ENCODE measurements around the gene MCRIP2.

The MCRIP2 gene

DNA sequence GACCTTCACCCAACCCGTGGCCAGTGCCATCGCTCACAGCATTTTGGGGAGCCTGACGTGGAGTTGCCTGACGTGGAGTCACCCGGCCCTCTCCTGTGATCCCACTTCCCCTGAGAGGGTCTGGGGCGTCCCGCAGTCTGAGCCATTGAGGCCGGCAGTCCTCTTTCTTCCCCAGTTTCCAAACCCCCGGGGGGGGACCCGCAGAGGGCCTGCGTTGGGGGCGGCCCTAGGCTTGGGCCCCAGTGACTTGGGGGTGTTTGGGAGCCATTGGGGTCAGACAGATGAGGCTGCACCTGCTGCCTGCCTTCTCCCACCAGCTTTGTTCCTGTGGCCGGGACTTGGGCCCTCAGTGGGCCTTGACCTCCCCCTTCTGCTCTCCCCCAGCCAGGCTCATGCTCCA, 28.0 kb downstream of the MCRIP2 start:
- Histone ChIP-seq H3K36me3 (ENCODE audit: control insufficient read depth, insufficient read depth, low read length) (peaks cover 48% of the 10 kb centered on the region), H3K4me3 (ENCODE audit: insufficient read depth, low read depth, low read length, poor library complexity, severe bottlenecking) (no peak overlapping the region), H3K27ac (ENCODE audit: insufficient read depth, low read length, poor library complexity, severe bottlenecking) (no peak overlapping the region), H3K9me3 (ENCODE audit: control insufficient read depth, low read length) (no peaks in the 10 kb centered on the region), H3K4me1 (ENCODE audit: control insufficient read depth, insufficient read depth, low read length, poor library complexity, severe bottlenecking) (peaks cover 19% of the 10 kb centered on the region), H3K27me3 (replicated peaks; ENCODE audit: control insufficient read depth, insufficient read depth, low read length, poor library complexity, severe bottlenecking) (no peaks in the 10 kb centered on the region)
- no peak for DNase-seq

GRCh38 chr16:670485-671352, 29.1 kb downstream of the MCRIP2 start:
- no peaks in the 10 kb centered on the region for H3K27me3 ChIP-seq (replicated peaks; ENCODE audit: control insufficient read depth, insufficient read depth, low read length, poor library complexity, severe bottlenecking)
- no peak overlapping the region for H3K4me3 ChIP-seq (ENCODE audit: insufficient read depth, low read depth, low read length, poor library complexity, severe bottlenecking)
- peaks cover 24% of the 10 kb centered on the region for H3K4me1 ChIP-seq (ENCODE audit: control insufficient read depth, insufficient read depth, low read length, poor library complexity, severe bottlenecking)
- peaks cover 48% of the 10 kb centered on the region for H3K36me3 ChIP-seq (ENCODE audit: control insufficient read depth, insufficient read depth, low read length)
- H3K9me3 ChIP-seq (ENCODE audit: control insufficient read depth, low read length), result no peaks in the 10 kb centered on the region
- H3K27ac ChIP-seq (ENCODE audit: insufficient read depth, low read length, poor library complexity, severe bottlenecking), result no peak overlapping the region
- DNase-seq, result no peak

DNA sequence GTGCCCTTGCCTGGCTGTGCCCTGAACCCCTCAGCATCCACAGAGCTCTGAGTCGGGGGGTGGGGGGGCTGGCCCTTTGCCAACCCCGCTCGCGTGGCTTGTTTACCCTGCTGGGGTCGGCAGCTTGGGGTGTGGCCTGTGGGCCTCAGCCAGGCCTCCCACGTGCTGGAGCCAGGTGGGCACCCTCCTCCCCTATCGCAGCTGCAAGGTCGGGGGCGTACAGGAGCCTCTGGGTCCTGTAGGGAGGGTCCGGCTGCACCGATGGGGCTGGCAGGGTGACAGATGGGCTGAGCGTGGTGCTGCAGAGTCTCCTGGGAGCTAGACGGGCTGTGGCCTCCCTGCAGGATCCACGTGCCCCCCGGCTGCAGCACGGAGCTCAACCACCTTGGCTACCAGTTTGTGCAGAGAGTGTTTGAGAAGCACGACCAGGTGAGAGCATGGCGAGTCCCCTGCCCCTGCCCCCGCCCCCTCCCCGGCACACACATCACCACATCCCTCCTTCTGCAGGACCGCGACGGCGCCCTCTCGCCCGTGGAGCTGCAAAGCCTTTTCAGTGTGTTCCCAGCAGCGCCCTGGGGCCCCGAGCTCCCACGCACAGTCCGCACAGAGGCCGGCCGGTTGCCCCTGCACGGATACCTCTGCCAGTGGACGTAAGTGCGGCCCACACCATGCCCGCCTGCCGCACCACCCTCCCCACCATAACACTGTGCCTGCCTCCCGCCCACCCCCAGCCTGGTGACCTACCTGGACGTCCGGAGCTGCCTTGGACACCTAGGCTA, 29.9 kb downstream of the MCRIP2 start:
- H3K27ac ChIP-seq (ENCODE audit: insufficient read depth, low read length, poor library complexity, severe bottlenecking), result no peak overlapping the region
- no peaks in the 10 kb centered on the region for H3K27me3 ChIP-seq (replicated peaks; ENCODE audit: control insufficient read depth, insufficient read depth, low read length, poor library complexity, severe bottlenecking)
- H3K36me3 ChIP-seq (ENCODE audit: control insufficient read depth, insufficient read depth, low read length), result peaks cover 48% of the 10 kb centered on the region
- no peaks in the 10 kb centered on the region for H3K9me3 ChIP-seq (ENCODE audit: control insufficient read depth, low read length)
- no peak overlapping the region for H3K4me3 ChIP-seq (ENCODE audit: insufficient read depth, low read depth, low read length, poor library complexity, severe bottlenecking)
- peaks cover 29% of the 10 kb centered on the region for H3K4me1 ChIP-seq (ENCODE audit: control insufficient read depth, insufficient read depth, low read length, poor library complexity, severe bottlenecking)
- no peak for DNase-seq

- Histone ChIP-seq H3K4me1 (ENCODE audit: control insufficient read depth, insufficient read depth, low read length, poor library complexity, severe bottlenecking) (peaks cover 29% of the 10 kb centered on the region), H3K27ac (ENCODE audit: insufficient read depth, low read length, poor library complexity, severe bottlenecking) (no peak overlapping the region), H3K4me3 (ENCODE audit: insufficient read depth, low read depth, low read length, poor library complexity, severe bottlenecking) (no peak overlapping the region), H3K27me3 (replicated peaks; ENCODE audit: control insufficient read depth, insufficient read depth, low read length, poor library complexity, severe bottlenecking) (no peaks in the 10 kb centered on the region), H3K36me3 (ENCODE audit: control insufficient read depth, insufficient read depth, low read length) (peaks cover 48% of the 10 kb centered on the region), H3K9me3 (ENCODE audit: control insufficient read depth, low read length) (no peaks in the 10 kb centered on the region)
- DNase-seq, result no peak
Observed at GRCh38 chr16:672371-672770, 30.7 kb downstream of the MCRIP2 start.

- no peak for DNase-seq
- Histone ChIP-seq H3K9me3 (ENCODE audit: control insufficient read depth, low read length) (no peaks in the 10 kb centered on the region), H3K27me3 (replicated peaks; ENCODE audit: control insufficient read depth, insufficient read depth, low read length, poor library complexity, severe bottlenecking) (no peaks in the 10 kb centered on the region), H3K27ac (ENCODE audit: insufficient read depth, low read length, poor library complexity, severe bottlenecking) (no peak overlapping the region), H3K36me3 (ENCODE audit: control insufficient read depth, insufficient read depth, low read length) (peaks cover 48% of the 10 kb centered on the region), H3K4me3 (ENCODE audit: insufficient read depth, low read depth, low read length, poor library complexity, severe bottlenecking) (no peak overlapping the region), H3K4me1 (ENCODE audit: control insufficient read depth, insufficient read depth, low read length, poor library complexity, severe bottlenecking) (peaks cover 25% of the 10 kb centered on the region)
Observed at GRCh38 chr16:672851-673250, 31.2 kb downstream of the MCRIP2 start.

GRCh38 chr16:673399-673991, 31.9 kb downstream of the MCRIP2 start:
- H3K27ac ChIP-seq (ENCODE audit: insufficient read depth, low read length, poor library complexity, severe bottlenecking), result no peak overlapping the region
- peaks cover 48% of the 10 kb centered on the region for H3K36me3 ChIP-seq (ENCODE audit: control insufficient read depth, insufficient read depth, low read length)
- peaks cover 21% of the 10 kb centered on the region for H3K4me1 ChIP-seq (ENCODE audit: control insufficient read depth, insufficient read depth, low read length, poor library complexity, severe bottlenecking)
- H3K4me3 ChIP-seq (ENCODE audit: insufficient read depth, low read depth, low read length, poor library complexity, severe bottlenecking), result no peak overlapping the region
- no peak for DNase-seq
- no peaks in the 10 kb centered on the region for H3K27me3 ChIP-seq (replicated peaks; ENCODE audit: control insufficient read depth, insufficient read depth, low read length, poor library complexity, severe bottlenecking)
- no peaks in the 10 kb centered on the region for H3K9me3 ChIP-seq (ENCODE audit: control insufficient read depth, low read length)

- Histone ChIP-seq H3K4me3 (ENCODE audit: insufficient read depth, low read depth, low read length, poor library complexity, severe bottlenecking) (no peak overlapping the region), H3K9me3 (ENCODE audit: control insufficient read depth, low read length) (no peaks in the 10 kb centered on the region), H3K36me3 (ENCODE audit: control insufficient read depth, insufficient read depth, low read length) (peaks cover 45% of the 10 kb centered on the region), H3K27ac (ENCODE audit: insufficient read depth, low read length, poor library complexity, severe bottlenecking) (no peak overlapping the region), H3K27me3 (replicated peaks; ENCODE audit: control insufficient read depth, insufficient read depth, low read length, poor library complexity, severe bottlenecking) (no peaks in the 10 kb centered on the region), H3K4me1 (ENCODE audit: control insufficient read depth, insufficient read depth, low read length, poor library complexity, severe bottlenecking) (peaks cover 24% of the 10 kb centered on the region)
- no peak for DNase-seq
Observed at GRCh38 chr16:674214-674881, 32.7 kb downstream of the MCRIP2 start.

GRCh38 chr16:674968-675883, 33.6 kb downstream of the MCRIP2 start, which contains the start of gene RHBDL1:
Gene RHBDL1, plus strand, starts transcription at chr16:675671. Its CDS starts 120 bp downstream, at chr16:675791.
- Histone ChIP-seq H3K9me3 (ENCODE audit: control insufficient read depth, low read length) (no peaks in the 10 kb centered on the region), H3K36me3 (ENCODE audit: control insufficient read depth, insufficient read depth, low read length) (peaks cover 37% of the 10 kb centered on the region), H3K4me1 (ENCODE audit: control insufficient read depth, insufficient read depth, low read length, poor library complexity, severe bottlenecking) (peaks cover 27% of the 10 kb centered on the region), H3K27me3 (replicated peaks; ENCODE audit: control insufficient read depth, insufficient read depth, low read length, poor library complexity, severe bottlenecking) (no peaks in the 10 kb centered on the region), H3K4me3 (ENCODE audit: insufficient read depth, low read depth, low read length, poor library complexity, severe bottlenecking) (no peak within 1 kb of the TSS), H3K27ac (ENCODE audit: insufficient read depth, low read length, poor library complexity, severe bottlenecking) (no peak within 1 kb of the TSS)
- no peak for DNase-seq
